ENCODE data around the gene TIMP4. TPM values are rescaled to one million over a fixed set of nuclear protein-coding genes. Genes with fewer than 3 reads are reported as not detected.

The TIMP4 gene
- total and polyA plus RNA-seq, 12 donors: 4.0 to 34.3 (median 9.7) TPM

- no peak for DNase-seq
- Histone ChIP-seq H3K4me1 (replicated peaks in 1 of 2) (peaks cover 0 to 7% of the 10 kb centered on the region in 2 donors), H3K4me3 (no peak overlapping the region), H3K9me3 (replicated peaks in 1 of 3) (no peaks in the 10 kb centered on the region), H3K27me3 (no peaks in the 10 kb centered on the region), H3K27ac (no peak overlapping the region), H3K36me3 (replicated peaks in 1 of 2) (no peaks in the 10 kb centered on the region)
- 85 to 97% (median 91%) methylated on average over 3 of the region's 3 CpGs for WGBS, 4 donors
- TF ChIP-seq POLR2A (IDR thresholded peaks at IDR 0.05): no peak
- TF ChIP-seq CTCF (IDR thresholded peaks at IDR 0.05): no peak
- intact Hi-C loops (cut with DNase I): no loop called here
Observed at GRCh38 chr3:12194669-12195161, 36.0 kb upstream of the TIMP4 start.

- Histone ChIP-seq H3K27me3 (no peaks in the 10 kb centered on the region), H3K4me1 (replicated peaks in 1 of 2) (peaks cover 0 to 7% of the 10 kb centered on the region in 2 donors), H3K9me3 (replicated peaks in 1 of 3) (no peaks in the 10 kb centered on the region), H3K27ac (no peak overlapping the region), H3K4me3 (no peak overlapping the region), H3K36me3 (replicated peaks in 1 of 2) (no peaks in the 10 kb centered on the region)
- TF ChIP-seq POLR2A (IDR thresholded peaks at IDR 0.05) (no peak), CTCF (IDR thresholded peaks at IDR 0.05) (no peak)
- DNase-seq: peak in 2 of 7 donors; percentile 22 to 35
- WGBS, 4 donors: 59 to 70% (median 64%) methylated on average over 3 of the region's 3 CpGs
- intact Hi-C loops (cut with DNase I): no loop called here
Observed at GRCh38 chr3:12194209-12194608, 35.5 kb upstream of the TIMP4 start.

- WGBS, 4 donors: 91 to 96% (median 93%) methylated on average over 1 of the region's 1 CpG
- no peaks in the 10 kb centered on the region for H3K27me3 ChIP-seq
- H3K4me3 ChIP-seq: no peak overlapping the region
- DNase-seq: peak in 6 of 7 donors; percentile 31 to 73 (median 58)
- TF ChIP-seq POLR2A (IDR thresholded peaks at IDR 0.05) (no peak), CTCF (IDR thresholded peaks at IDR 0.05) (no peak)
- intact Hi-C loops (cut with DNase I): no loop called here
- H3K27ac ChIP-seq: peak overlapping the region in 1 of 5 donors; percentile 76
- H3K36me3 ChIP-seq (replicated peaks in 1 of 2): no peaks in the 10 kb centered on the region
- no peaks in the 10 kb centered on the region for H3K9me3 ChIP-seq (replicated peaks in 1 of 3)
- peaks cover 0 to 7% of the 10 kb centered on the region in 2 donors for H3K4me1 ChIP-seq (replicated peaks in 1 of 2)
Observed at GRCh38 chr3:12193485-12194165, 34.9 kb upstream of the TIMP4 start.

- no peaks in the 10 kb centered on the region for H3K27me3 ChIP-seq
- TF ChIP-seq CTCF (IDR thresholded peaks at IDR 0.05) (no peak), POLR2A (IDR thresholded peaks at IDR 0.05) (no peak)
- peaks cover 0 to 7% of the 10 kb centered on the region in 2 donors for H3K4me1 ChIP-seq (replicated peaks in 1 of 2)
- H3K9me3 ChIP-seq (replicated peaks in 1 of 3): no peaks in the 10 kb centered on the region
- DNase-seq: no peak
- intact Hi-C loops (cut with DNase I): no loop called here
- peak overlapping the region in 2 of 5 donors; percentile 19 to 76 for H3K27ac ChIP-seq
- 80 to 89% (median 87%) methylated on average over 3 of the region's 3 CpGs for WGBS, 4 donors
- H3K4me3 ChIP-seq: no peak overlapping the region
- H3K36me3 ChIP-seq (replicated peaks in 1 of 2): no peaks in the 10 kb centered on the region
Observed at GRCh38 chr3:12192655-12193484, 34.2 kb upstream of the TIMP4 start.

Measured in adrenal gland (tissue), 12 donors.